ENCODE data around the gene COL5A1.

DNA sequence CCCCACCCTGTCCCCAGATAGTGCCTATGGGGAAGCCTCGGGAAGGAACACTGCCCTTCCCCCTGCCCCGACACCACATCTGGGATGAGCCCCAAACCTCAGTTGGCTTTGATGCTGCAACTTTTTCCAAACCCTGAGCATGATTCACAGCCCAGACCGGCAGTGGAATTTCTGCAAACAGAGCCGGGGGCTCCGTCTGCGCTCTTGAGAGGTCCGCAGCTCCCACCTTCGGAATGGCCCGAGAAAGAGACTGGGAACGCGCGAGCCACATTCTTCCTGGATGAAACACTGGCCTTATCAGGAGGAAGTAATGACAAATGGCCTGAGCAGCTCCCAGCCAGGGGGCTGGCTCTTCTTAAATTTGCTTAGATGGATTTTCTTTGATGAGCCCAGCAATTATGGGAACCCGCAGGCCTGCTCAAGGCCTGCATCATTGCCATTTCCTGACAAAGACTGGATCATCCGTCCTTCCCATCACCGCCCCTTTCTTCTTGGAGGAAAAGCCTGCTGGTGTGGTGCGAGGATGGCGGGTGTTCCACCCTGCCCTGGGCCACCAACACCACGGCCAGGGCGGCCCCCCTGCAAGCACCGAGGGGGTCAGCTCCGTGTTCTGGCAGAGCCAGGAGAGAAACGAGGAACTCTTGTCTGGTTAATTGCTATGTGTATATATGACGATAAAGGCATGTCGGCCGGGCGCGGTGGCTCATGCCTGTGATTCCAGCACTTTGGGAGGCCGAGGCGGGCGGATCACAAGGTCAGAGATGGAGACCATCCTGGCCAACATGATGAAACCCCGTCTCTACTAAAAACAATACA is 38.8 kb upstream of the COL5A1 start:
- TF ChIP-seq EZH2 (IDR thresholded peaks at IDR 0.05; ENCODE audit: low read length, unreplicated experiment): no peak
- TF ChIP-seq EZH2phosphoT487 (IDR thresholded peaks at IDR 0.05; ENCODE audit: borderline replicate concordance, low read length): no peak
